HG03457 (cell line): ENCODE data around the gene ETFB.

Experiments
- ATAC-seq: cut with Tn5 transposase; IDR thresholded peaks from one replicate; pipeline ENCODE4 v1.9.1; 2021; ENCODE audit warnings: moderate number of reproducible peaks; ENCODE audit not compliant: unreplicated experiment

The ETFB gene

GRCh38 chr19:51331193-51331592 lies 35.0 kb downstream of the ETFB start:
- no peak for ATAC-seq

DNA sequence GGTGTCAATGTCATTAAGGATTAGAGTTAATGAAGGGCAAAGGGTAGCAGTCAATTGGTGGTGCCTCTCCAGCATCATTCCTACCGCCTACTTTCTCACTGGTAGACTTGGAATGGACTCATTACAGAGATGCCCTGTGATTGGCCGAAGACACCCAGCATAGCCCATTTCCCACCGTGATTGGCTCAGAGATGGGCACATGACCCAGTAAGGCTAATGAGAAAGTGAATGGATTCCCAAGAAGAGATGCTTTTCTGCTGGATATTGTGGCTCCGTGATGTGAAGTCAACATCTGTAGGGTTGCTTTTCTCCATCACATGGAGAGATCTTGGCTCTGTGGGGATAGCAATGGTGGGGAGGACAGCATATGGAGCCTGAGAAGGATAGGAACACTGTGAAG lies 35.8 kb downstream of the ETFB start:
- no peak for ATAC-seq

- no peak for ATAC-seq
Observed at GRCh38 chr19:51329411-51329810, 36.8 kb downstream of the ETFB start.

- ATAC-seq, result no peak
Observed at GRCh38 chr19:51327066-51328001, 38.9 kb downstream of the ETFB start.

DNA sequence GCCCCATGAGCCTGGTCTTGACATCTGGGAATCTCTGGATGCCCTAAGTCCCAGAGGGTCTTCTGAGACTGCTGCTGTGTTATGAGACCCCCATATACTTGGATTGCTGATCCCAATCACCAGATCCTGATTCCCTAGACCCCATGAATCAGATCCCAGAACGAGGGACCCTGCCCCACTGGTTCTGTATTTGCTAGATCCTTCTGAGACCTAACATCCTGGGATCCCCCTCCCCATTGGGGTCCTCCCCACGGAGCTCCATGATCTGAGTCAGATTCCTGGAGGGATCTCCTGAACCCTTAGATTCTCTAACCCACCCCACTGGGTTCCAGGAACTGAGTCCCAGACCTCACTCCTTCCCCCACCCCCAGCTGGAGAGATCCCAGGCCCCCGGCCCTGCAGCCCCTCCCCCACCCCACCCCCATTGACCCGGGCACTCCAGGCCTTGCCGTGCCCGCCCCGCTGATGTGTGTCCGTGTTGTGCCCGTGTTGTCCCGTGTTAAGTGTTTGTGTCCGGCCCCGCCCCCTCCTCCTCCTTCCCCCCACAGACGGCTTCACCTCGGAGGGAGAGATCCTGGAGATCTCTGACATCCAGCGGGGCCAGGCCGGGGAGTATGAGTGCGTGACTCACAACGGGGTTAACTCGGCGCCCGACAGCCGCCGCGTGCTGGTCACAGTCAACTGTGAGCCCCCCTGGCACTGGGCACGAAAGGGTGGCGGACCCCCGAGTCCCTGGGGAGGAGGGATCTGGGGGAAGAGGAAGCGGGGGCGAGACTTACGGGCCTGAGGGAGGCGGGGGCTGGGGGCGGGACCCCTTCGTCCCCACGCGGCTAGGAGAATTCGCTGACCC lies 39.7 kb downstream of the ETFB start:
- no peak for ATAC-seq

- ATAC-seq, result no peak
Observed at GRCh38 chr19:51325161-51325976, 40.8 kb downstream of the ETFB start.

- no peak for ATAC-seq
Observed at GRCh38 chr19:51324167-51324481, 42.1 kb downstream of the ETFB start.

GRCh38 chr19:51323481-51324166 lies 42.6 kb downstream of the ETFB start:
- no peak for ATAC-seq

- no peak for ATAC-seq
Observed at GRCh38 chr19:51321799-51322198, 44.4 kb downstream of the ETFB start.

- no peak for ATAC-seq
Observed at GRCh38 chr19:51320280-51320657, 45.9 kb downstream of the ETFB start.

DNA sequence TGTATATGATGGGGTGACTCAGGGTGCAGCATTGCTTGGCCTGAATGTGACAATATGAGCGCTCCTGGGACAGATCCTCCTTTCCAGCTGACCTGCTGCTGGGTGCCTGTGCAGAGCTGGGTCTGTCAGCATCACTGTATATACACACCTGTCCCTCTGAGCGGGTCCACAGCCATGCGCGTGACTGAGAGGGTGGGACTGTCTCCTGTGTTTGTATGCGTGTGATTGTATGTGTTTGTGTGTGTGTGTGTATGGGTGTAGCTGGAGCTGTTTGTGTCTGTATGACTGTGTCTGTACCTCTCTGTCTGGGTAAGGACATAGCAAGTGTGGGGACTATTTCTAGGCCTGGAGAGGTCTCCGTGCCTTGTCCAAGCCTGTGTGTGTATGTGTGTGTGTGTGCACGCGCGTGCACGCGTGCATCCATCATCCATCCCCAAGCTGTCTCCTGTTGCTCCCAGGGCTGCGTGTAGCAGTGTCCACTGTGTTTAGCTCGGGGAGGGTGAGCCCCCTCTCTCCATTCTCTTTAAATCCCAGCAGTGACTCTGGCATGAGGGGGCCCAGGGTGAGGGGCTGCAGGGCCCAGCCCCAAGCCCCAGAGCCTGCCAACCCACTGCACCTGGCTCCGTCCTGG lies 46.4 kb downstream of the ETFB start:
- no peak for ATAC-seq

- no peak for ATAC-seq
Observed at GRCh38 chr19:51318687-51319648, 47.2 kb downstream of the ETFB start.

DNA sequence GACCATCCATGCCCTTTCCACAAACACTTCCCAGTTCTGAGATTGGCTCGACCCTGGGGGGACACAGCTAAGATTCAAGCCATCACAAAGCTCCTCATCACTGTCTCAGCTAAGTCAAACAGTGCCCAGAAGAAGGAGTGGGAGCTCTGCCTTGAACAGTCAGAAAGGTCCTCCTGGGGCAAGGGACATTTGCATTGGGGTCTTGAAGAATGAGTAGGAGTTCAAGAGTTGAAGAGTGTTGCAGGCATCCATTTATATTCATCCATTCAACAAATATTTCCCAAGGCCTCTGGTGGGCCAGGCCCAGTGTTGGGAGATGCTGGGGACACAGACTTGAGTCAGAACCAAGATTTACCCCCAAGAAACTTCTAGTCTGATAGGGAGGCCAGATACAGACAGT lies 48.2 kb downstream of the ETFB start:
- ATAC-seq, result no peak

GRCh38 chr19:51317376-51317775 lies 48.8 kb downstream of the ETFB start:
- no peak for ATAC-seq

GRCh38 chr19:51316688-51317087 lies 49.5 kb downstream of the ETFB start:
- no peak for ATAC-seq

- no peak for ATAC-seq
Observed at GRCh38 chr19:51311351-51312257, 54.6 kb downstream of the ETFB start, which contains the start of gene IGLON5. TSS of gene IGLON5 (plus strand) at chr19:51311644. CDS start at chr19:51311848, 204 bp downstream.

GRCh38 chr19:51305479-51305878 lies 60.7 kb downstream of the ETFB start:
- no peak for ATAC-seq

DNA sequence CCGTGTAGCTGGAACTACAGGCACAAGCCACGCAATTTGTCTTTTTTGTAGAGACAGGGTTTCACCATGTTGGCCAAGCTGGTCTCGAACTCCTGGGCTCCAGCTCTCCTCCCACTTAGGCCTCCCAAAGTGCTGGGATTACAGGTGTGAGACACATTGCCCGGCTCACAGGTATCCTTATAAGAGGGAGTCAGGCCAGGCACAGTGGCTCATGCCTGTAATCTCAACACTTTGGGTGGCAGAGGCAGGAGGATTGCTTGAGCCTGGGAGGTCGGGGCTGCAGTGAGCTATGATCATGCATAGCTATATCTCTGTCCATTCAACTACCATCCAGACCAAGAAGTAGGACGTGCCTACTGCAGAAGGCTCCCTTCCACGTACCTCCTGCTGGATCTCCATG lies 64.9 kb downstream of the ETFB start:
- no peak for ATAC-seq
